ENCODE results near the gene CD74. TPM values are rescaled to one million over a fixed set of nuclear protein-coding genes. Genes with fewer than 3 reads are reported as not detected.

Gene CD74
- total RNA-seq, 4 donors from 2014 or later: 287 to 675 (median 493) TPM

DNA sequence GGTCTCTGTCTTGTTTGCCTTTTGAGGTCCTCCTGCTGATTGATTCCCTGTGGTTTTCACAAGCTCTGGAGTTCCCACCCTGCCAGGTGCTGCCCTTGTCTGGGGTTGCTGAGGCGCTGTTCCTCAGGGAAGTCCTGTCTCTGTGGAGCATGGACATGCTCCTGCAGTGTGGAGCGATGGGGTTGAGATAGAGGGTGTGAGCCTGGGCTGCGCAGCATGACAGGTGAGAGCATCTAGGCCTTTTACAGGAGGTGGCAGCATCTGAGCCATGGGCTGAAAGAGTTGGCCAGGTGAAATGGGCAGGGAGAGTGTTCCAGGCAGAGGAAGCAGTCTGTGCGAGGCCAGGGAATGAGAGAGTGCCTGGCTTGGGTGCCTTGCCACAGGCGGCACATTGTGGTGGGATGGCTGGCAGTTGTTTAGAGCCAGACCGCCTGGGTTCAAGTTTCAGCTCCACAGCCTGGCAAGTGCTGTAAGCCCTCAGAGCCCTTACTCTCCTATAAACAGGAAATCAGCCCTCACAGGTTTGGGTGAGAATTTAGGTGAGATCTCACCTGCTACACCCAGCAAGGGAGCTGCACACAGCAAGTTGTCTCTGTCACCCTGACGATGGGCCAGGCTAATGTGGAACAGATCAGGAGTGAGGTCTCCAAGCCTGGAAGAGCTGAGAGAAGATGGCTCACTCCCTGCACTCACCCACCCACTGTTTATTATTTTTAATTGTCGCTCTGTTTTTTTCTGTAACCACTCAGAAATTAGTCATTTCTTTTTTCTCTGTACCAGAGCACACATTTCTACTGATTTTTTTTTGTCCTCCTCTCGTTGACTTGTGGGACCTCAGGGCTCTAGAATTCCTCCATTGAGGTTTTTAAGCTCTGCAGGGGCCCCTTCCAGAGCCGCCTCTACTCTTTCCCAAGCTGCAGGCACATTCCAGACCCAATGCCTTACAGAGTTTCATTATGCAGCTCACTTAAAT is 35.6 kb downstream of the CD74 start:
- WGBS, 2 donors: 77 to 80% methylated on average over 9 of the region's 10 CpGs
- Histone ChIP-seq H3K27ac (no peak overlapping the region), H3K36me3 (peaks cover 85 to 100% of the 10 kb centered on the region in 2 donors), H3K9me3 (no peaks in the 10 kb centered on the region), H3K4me1 (no peaks in the 10 kb centered on the region), H3K4me3 (replicated peaks in 1 of 3) (no peak overlapping the region), H3K27me3 (no peaks in the 10 kb centered on the region)
- intact Hi-C loops (cut with DNase I): no loop called here
- TF ChIP-seq, protein P1, sequence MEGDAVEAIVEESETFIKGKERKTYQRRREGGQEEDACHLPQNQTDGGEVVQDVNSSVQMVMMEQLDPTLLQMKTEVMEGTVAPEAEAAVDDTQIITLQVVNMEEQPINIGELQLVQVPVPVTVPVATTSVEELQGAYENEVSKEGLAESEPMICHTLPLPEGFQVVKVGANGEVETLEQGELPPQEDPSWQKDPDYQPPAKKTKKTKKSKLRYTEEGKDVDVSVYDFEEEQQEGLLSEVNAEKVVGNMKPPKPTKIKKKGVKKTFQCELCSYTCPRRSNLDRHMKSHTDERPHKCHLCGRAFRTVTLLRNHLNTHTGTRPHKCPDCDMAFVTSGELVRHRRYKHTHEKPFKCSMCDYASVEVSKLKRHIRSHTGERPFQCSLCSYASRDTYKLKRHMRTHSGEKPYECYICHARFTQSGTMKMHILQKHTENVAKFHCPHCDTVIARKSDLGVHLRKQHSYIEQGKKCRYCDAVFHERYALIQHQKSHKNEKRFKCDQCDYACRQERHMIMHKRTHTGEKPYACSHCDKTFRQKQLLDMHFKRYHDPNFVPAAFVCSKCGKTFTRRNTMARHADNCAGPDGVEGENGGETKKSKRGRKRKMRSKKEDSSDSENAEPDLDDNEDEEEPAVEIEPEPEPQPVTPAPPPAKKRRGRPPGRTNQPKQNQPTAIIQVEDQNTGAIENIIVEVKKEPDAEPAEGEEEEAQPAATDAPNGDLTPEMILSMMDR (IDR thresholded peaks at IDR 0.05): no peak
- no peak for TF ChIP-seq POLR2A (IDR thresholded peaks at IDR 0.05)
- DNase-seq: no peak

DNA sequence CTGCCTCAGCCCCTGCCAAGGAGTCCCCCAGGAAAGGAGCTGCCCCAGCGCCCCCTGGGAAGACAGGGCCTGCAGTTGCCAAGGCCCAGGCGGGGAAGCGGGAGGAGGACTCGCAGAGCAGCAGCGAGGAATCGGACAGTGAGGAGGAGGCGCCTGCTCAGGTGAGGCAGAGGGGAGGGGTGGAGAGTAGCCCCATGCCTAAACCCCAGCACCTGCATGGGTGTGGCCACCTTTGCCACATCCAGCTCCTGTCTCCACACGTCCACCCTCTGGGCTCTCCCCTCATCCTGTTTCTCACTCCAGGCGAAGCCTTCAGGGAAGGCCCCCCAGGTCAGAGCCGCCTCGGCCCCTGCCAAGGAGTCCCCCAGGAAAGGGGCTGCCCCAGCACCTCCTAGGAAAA is 38.1 kb downstream of the CD74 start:
- intact Hi-C loops (cut with DNase I): no loop called here

DNA sequence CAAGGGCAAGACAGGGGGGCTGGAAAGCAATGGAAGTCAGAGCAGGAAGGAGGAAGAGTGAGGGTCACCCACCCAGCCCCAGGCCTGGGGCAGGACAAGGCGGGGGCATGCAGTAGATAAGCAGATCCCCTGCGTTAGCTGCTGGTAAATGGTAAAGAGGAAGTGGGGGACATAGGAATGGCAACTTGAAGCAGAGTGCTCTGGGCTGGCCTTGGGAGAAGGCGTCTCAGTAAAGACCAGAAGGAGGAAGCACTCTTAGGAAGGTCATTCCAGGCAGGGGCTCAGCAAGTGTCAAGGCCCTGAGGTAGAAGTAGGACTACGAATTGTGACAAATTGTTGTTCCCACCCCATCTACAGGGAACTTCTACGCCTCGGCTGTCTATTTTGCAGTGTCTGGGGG is 40.1 kb downstream of the CD74 start:
- DNase-seq: no peak
- no peak overlapping the region for H3K4me3 ChIP-seq (replicated peaks in 1 of 3)
- no peak for TF ChIP-seq POLR2A (IDR thresholded peaks at IDR 0.05)
- TF ChIP-seq, protein P1 (IDR thresholded peaks at IDR 0.05): no peak
- 95 to 97% methylated on average over 6 of the region's 6 CpGs for WGBS, 2 donors
- H3K36me3 ChIP-seq: peaks cover 87 to 97% of the 10 kb centered on the region in 2 donors
- intact Hi-C loops (cut with DNase I): no loop called here
- no peaks in the 10 kb centered on the region for H3K9me3 ChIP-seq
- no peaks in the 10 kb centered on the region for H3K27me3 ChIP-seq
- no peak overlapping the region for H3K27ac ChIP-seq
- no peaks in the 10 kb centered on the region for H3K4me1 ChIP-seq

More for the DNA sequence above, 38.1 kb downstream of the CD74 start:
- no peak for TF ChIP-seq POLR2A (IDR thresholded peaks at IDR 0.05)
- TF ChIP-seq, protein P1 (IDR thresholded peaks at IDR 0.05): no peak
- Histone ChIP-seq H3K9me3 (no peaks in the 10 kb centered on the region), H3K27ac (no peak overlapping the region), H3K4me3 (replicated peaks in 1 of 3) (no peak overlapping the region), H3K36me3 (peaks cover 85 to 97% of the 10 kb centered on the region in 2 donors), H3K27me3 (no peaks in the 10 kb centered on the region), H3K4me1 (no peaks in the 10 kb centered on the region)
- WGBS, 2 donors: 92 to 97% methylated on average over 11 of the region's 11 CpGs
- no peak for DNase-seq

DNA sequence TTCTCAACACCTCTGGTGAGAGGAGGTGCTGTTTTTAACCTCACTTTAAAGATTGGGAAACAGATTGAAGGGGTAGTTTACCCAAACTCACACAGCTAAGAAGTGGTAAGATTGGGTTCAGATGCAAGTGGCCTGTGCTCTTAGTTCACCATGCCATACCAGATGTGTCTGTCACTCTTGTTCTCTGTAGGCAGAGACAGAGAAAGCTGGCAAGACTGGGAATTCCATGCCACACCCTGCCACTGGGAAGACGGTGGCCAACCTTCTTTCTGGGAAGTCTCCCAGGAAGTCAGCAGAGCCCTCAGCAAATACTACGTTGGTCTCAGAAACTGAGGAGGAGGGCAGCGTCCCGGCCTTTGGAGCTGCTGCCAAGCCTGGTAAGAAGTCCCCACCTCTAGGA is 44.2 kb downstream of the CD74 start:
- 95 to 100% methylated on average over 4 of the region's 4 CpGs for WGBS, 2 donors
- intact Hi-C loops (cut with DNase I): no loop called here

More for the DNA sequence above, 44.2 kb downstream of the CD74 start:
- TF ChIP-seq, protein P1 (IDR thresholded peaks at IDR 0.05): no peak
- H3K4me1 ChIP-seq: no peaks in the 10 kb centered on the region
- DNase-seq: no peak
- H3K9me3 ChIP-seq: no peaks in the 10 kb centered on the region
- H3K27ac ChIP-seq: no peak overlapping the region
- H3K27me3 ChIP-seq: no peaks in the 10 kb centered on the region
- H3K36me3 ChIP-seq: peaks cover 73 to 84% of the 10 kb centered on the region in 2 donors
- no peak overlapping the region for H3K4me3 ChIP-seq (replicated peaks in 1 of 3)

Measured in thyroid gland (tissue), 4 donors.